Measurements from ENCODE around the gene SRF. TPM values are rescaled to one million over a fixed set of nuclear protein-coding genes. Genes with fewer than 3 reads are reported as not detected.
"Not testable (repeated sequence)": the region's sequence is repeated elsewhere in the genome, so short reads cannot be mapped to it uniquely, and the experiment has no call there.

SRF gene
- total RNA-seq, 4 donors from 2014 or later, result 26.7 to 32.6 (median 29.6) TPM

- Histone ChIP-seq H3K9me3 (no peaks in the 10 kb centered on the region), H3K27ac (no peak overlapping the region), H3K4me3 (no peak overlapping the region), H3K36me3 (no peaks in the 10 kb centered on the region), H3K4me1 (peaks cover 0 to 11% (median 2%) of the 10 kb centered on the region in 4 donors), H3K27me3 (no peaks in the 10 kb centered on the region)
- in situ Hi-C loops (cut with MboI; ENCODE audit: low pct_ligation_motif_present in 1 of 4, low pct_unique_long_range_greater_than_20kb in 1 of 4, low sequenced_read_pairs in 3 of 4) (no loop called here), intact Hi-C loops (cut with DNase I; ENCODE audit: low total_unique reads) (no loop called here)
- no peak for TF ChIP-seq POLR2AphosphoS5 (IDR thresholded peaks at IDR 0.05)
- 83% methylated on average over 16 of the region's 16 CpGs; no CpG with 5 or more reads in 1 of the 2 donors for WGBS, 2 donors (ENCODE audit: low coverage in 1 of 2)
- no peak for DNase-seq
These were observed 42.1 kb upstream of the SRF start for GRCh38 chr6:43128926-43129325.

GRCh38 chr6:43129434-43130194, 41.5 kb upstream of the SRF start:
- H3K9me3 ChIP-seq, result no peaks in the 10 kb centered on the region
- peaks cover 0 to 11% (median 2%) of the 10 kb centered on the region in 4 donors for H3K4me1 ChIP-seq
- peak; percentile 53 for DNase-seq
- intact Hi-C loops (cut with DNase I; ENCODE audit: low total_unique reads) (no loop called here), in situ Hi-C loops (cut with MboI; ENCODE audit: low pct_ligation_motif_present in 1 of 4, low pct_unique_long_range_greater_than_20kb in 1 of 4, low sequenced_read_pairs in 3 of 4) (no loop called here)
- H3K36me3 ChIP-seq, result no peaks in the 10 kb centered on the region
- H3K27me3 ChIP-seq, result no peaks in the 10 kb centered on the region
- 39 to 41% methylated on average over 4 to 15 of the region's 15 CpGs for WGBS, 2 donors (ENCODE audit: low coverage in 1 of 2)
- TF ChIP-seq POLR2AphosphoS5 (IDR thresholded peaks at IDR 0.05), result no peak
- TF ChIP-seq CTCF (IDR thresholded peaks at IDR 0.05), result peak; percentile 41 to 65 (median 54)
- no peak overlapping the region for H3K4me3 ChIP-seq
- no peak overlapping the region for H3K27ac ChIP-seq

- H3K4me1 ChIP-seq, result peaks cover 0 to 11% (median 2%) of the 10 kb centered on the region in 4 donors
- in situ Hi-C loops (cut with MboI; ENCODE audit: low pct_ligation_motif_present in 1 of 4, low pct_unique_long_range_greater_than_20kb in 1 of 4, low sequenced_read_pairs in 3 of 4), result no loop called here
- no peaks in the 10 kb centered on the region for H3K27me3 ChIP-seq
- no peaks in the 10 kb centered on the region for H3K36me3 ChIP-seq
- no peak overlapping the region for H3K4me3 ChIP-seq
- no peaks in the 10 kb centered on the region for H3K9me3 ChIP-seq
- H3K27ac ChIP-seq, result no peak overlapping the region
- DNase-seq, result no peak
- TF ChIP-seq POLR2A (IDR thresholded peaks at IDR 0.05), result no peak
- intact Hi-C loops (cut with DNase I; ENCODE audit: low total_unique reads), result no loop called here
- 92% methylated on average over 7 of the region's 7 CpGs; no CpG with 5 or more reads in 1 of the 2 donors for WGBS, 2 donors (ENCODE audit: low coverage in 1 of 2)
These were observed 40.6 kb upstream of the SRF start for GRCh38 chr6:43130429-43130828.

GRCh38 chr6:43131379-43131778, 39.7 kb upstream of the SRF start:
- H3K27me3 ChIP-seq; H3K36me3 ChIP-seq; H3K4me3 ChIP-seq; H3K27ac ChIP-seq; DNase-seq; H3K9me3 ChIP-seq; in situ Hi-C loops (cut with MboI; ENCODE audit: low pct_ligation_motif_present in 1 of 4, low pct_unique_long_range_greater_than_20kb in 1 of 4, low sequenced_read_pairs in 3 of 4); intact Hi-C loops (cut with DNase I; ENCODE audit: low total_unique reads): not testable (repeated sequence)
- H3K4me1 ChIP-seq, result peaks cover 0 to 11% (median 2%) of the 10 kb centered on the region in 4 donors
- WGBS, 2 donors (ENCODE audit: low coverage in 1 of 2), result 60 to 79% methylated on average over 2 to 5 of the region's 5 CpGs

GRCh38 chr6:43138267-43138666, 32.8 kb upstream of the SRF start:
- 91 to 96% methylated on average over 3 of the region's 3 CpGs for WGBS, 2 donors (ENCODE audit: low coverage in 1 of 2)
- intact Hi-C loops (cut with DNase I; ENCODE audit: low total_unique reads) (loop anchor here (5.0 kb wide), 1 partner anchor 1261 kb away; no protein-coding TSS in a partner anchor), in situ Hi-C loops (cut with MboI; ENCODE audit: low pct_ligation_motif_present in 1 of 4, low pct_unique_long_range_greater_than_20kb in 1 of 4, low sequenced_read_pairs in 3 of 4) (no loop called here)
- no peak overlapping the region for H3K27ac ChIP-seq
- no peaks in the 10 kb centered on the region for H3K9me3 ChIP-seq
- H3K36me3 ChIP-seq, result no peaks in the 10 kb centered on the region
- peaks cover 0 to 4% (median 3%) of the 10 kb centered on the region in 4 donors for H3K4me1 ChIP-seq
- no peak overlapping the region for H3K4me3 ChIP-seq
- no peak for DNase-seq
- TF ChIP-seq POLR2A (IDR thresholded peaks at IDR 0.05) (no peak), EP300 (IDR thresholded peaks at IDR 0.05; ENCODE audit: low read depth) (no peak), POLR2AphosphoS5 (IDR thresholded peaks at IDR 0.05) (no peak), CTCF (IDR thresholded peaks at IDR 0.05) (no peak)
- no peaks in the 10 kb centered on the region for H3K27me3 ChIP-seq

- in situ Hi-C loops (cut with MboI; ENCODE audit: low pct_ligation_motif_present in 1 of 4, low pct_unique_long_range_greater_than_20kb in 1 of 4, low sequenced_read_pairs in 3 of 4), result loop anchor here (5.0 to 10.0 kb wide), 2 partner anchors 233 to 235 kb away; no protein-coding TSS in a partner anchor
- intact Hi-C loops (cut with DNase I; ENCODE audit: low total_unique reads), result loop anchor here (5.0 kb wide), 3 partner anchors 63 to 1263 kb away; partner anchors contain the start of gene PTK7
- not testable (repeated sequence) for H3K27me3 ChIP-seq, H3K9me3 ChIP-seq, H3K36me3 ChIP-seq, H3K4me3 ChIP-seq, H3K27ac ChIP-seq, DNase-seq
- 79 to 90% methylated on average over 5 to 11 of the region's 11 CpGs for WGBS, 2 donors (ENCODE audit: low coverage in 1 of 2)
- peaks cover 5 to 11% (median 9%) of the 10 kb centered on the region in 4 donors for H3K4me1 ChIP-seq
These were observed 31.1 kb upstream of the SRF start for GRCh38 chr6:43139973-43140372.
